ENCODE data around the gene COL4A2.
"Not testable (repeated sequence)": the region's sequence is repeated elsewhere in the genome, so short reads cannot be mapped to it uniquely, and the experiment has no call there.

COL4A2 gene

GRCh38 chr13:110306340-110306959 is 634 bp upstream of the COL4A2 start:
- Mint-ChIP-seq H3K4me3 (no peak overlapping the region), H3K4me1 (peaks cover 6% of the 10 kb centered on the region), H3K9me3 (no peaks in the 10 kb centered on the region), H3K27ac (no peak overlapping the region), H3K36me3 (no peaks in the 10 kb centered on the region)
- no peak for DNase-seq (ENCODE audit: low spot score in 2 of 2)
- ATAC-seq: no peak

GRCh38 chr13:110307767-110308655 is 927 bp downstream of the COL4A2 start:
- no peak for ATAC-seq
- no peaks in the 10 kb centered on the region for H3K36me3 Mint-ChIP-seq
- no peak for DNase-seq (ENCODE audit: low spot score in 2 of 2)
- no peak overlapping the region for H3K27ac Mint-ChIP-seq
- no peaks in the 10 kb centered on the region for H3K9me3 Mint-ChIP-seq
- peaks cover 6% of the 10 kb centered on the region for H3K4me1 Mint-ChIP-seq
- H3K4me3 Mint-ChIP-seq: no peak overlapping the region

- no peak for DNase-seq (ENCODE audit: low spot score in 2 of 2)
- Mint-ChIP-seq H3K9me3 (no peaks in the 10 kb centered on the region), H3K36me3 (no peaks in the 10 kb centered on the region), H3K4me1 (peaks cover 6% of the 10 kb centered on the region), H3K27ac (no peak overlapping the region), H3K4me3 (no peak overlapping the region)
- no peak for ATAC-seq
Observed at GRCh38 chr13:110308656-110309359, 1.7 kb downstream of the COL4A2 start.

GRCh38 chr13:110309661-110310524 is 2.8 kb downstream of the COL4A2 start:
- Mint-ChIP-seq H3K4me3 (no peak overlapping the region), H3K4me1 (peaks cover 6% of the 10 kb centered on the region), H3K9me3 (no peaks in the 10 kb centered on the region), H3K27ac (no peak overlapping the region), H3K36me3 (no peaks in the 10 kb centered on the region)
- DNase-seq (ENCODE audit: low spot score in 2 of 2): no peak
- ATAC-seq: no peak

GRCh38 chr13:110310541-110311442 is 3.7 kb downstream of the COL4A2 start:
- Mint-ChIP-seq H3K9me3 (no peaks in the 10 kb centered on the region), H3K4me3 (no peak overlapping the region), H3K36me3 (no peaks in the 10 kb centered on the region), H3K27ac (no peak overlapping the region), H3K4me1 (peaks cover 6% of the 10 kb centered on the region)
- ATAC-seq: no peak
- no peak for DNase-seq (ENCODE audit: low spot score in 2 of 2)

- H3K27ac Mint-ChIP-seq: no peak overlapping the region
- H3K36me3 Mint-ChIP-seq: no peaks in the 10 kb centered on the region
- DNase-seq (ENCODE audit: low spot score in 2 of 2): no peak
- H3K9me3 Mint-ChIP-seq: no peaks in the 10 kb centered on the region
- ATAC-seq: no peak
- no peak overlapping the region for H3K4me3 Mint-ChIP-seq
- H3K4me1 Mint-ChIP-seq: peaks cover 6% of the 10 kb centered on the region
Observed at GRCh38 chr13:110311443-110312338, 4.6 kb downstream of the COL4A2 start.

- no peaks in the 10 kb centered on the region for H3K36me3 Mint-ChIP-seq
- no peak for DNase-seq (ENCODE audit: low spot score in 2 of 2)
- H3K4me3 Mint-ChIP-seq: no peak overlapping the region
- H3K9me3 Mint-ChIP-seq: no peaks in the 10 kb centered on the region
- no peak overlapping the region for H3K27ac Mint-ChIP-seq
- peaks cover 6% of the 10 kb centered on the region for H3K4me1 Mint-ChIP-seq
- ATAC-seq: no peak
Observed at GRCh38 chr13:110312339-110313031, 5.4 kb downstream of the COL4A2 start.

- H3K36me3 Mint-ChIP-seq; DNase-seq (ENCODE audit: low spot score in 2 of 2); H3K4me3 Mint-ChIP-seq; ATAC-seq; H3K9me3 Mint-ChIP-seq; H3K4me1 Mint-ChIP-seq; H3K27ac Mint-ChIP-seq: not testable (repeated sequence)
Observed at GRCh38 chr13:110313261-110313660, 6.2 kb downstream of the COL4A2 start.

- DNase-seq (ENCODE audit: low spot score in 2 of 2); H3K36me3 Mint-ChIP-seq; ATAC-seq; H3K4me3 Mint-ChIP-seq; H3K27ac Mint-ChIP-seq; H3K9me3 Mint-ChIP-seq; H3K4me1 Mint-ChIP-seq: not testable (repeated sequence)
Observed at GRCh38 chr13:110313733-110314132, 6.6 kb downstream of the COL4A2 start.

- H3K4me1 Mint-ChIP-seq: no peaks in the 10 kb centered on the region
- no peak overlapping the region for H3K27ac Mint-ChIP-seq
- no peaks in the 10 kb centered on the region for H3K9me3 Mint-ChIP-seq
- H3K36me3 Mint-ChIP-seq: no peaks in the 10 kb centered on the region
- ATAC-seq (no peak), DNase-seq (ENCODE audit: low spot score in 2 of 2) (no peak)
- H3K4me3 Mint-ChIP-seq: no peak overlapping the region
Observed at GRCh38 chr13:110314516-110315245, 7.6 kb downstream of the COL4A2 start.

GRCh38 chr13:110316196-110316595 is 9.1 kb downstream of the COL4A2 start:
- Mint-ChIP-seq H3K27ac (no peak overlapping the region), H3K9me3 (no peaks in the 10 kb centered on the region), H3K4me1 (no peaks in the 10 kb centered on the region), H3K4me3 (no peak overlapping the region), H3K36me3 (no peaks in the 10 kb centered on the region)
- ATAC-seq (no peak), DNase-seq (ENCODE audit: low spot score in 2 of 2) (no peak)

- Mint-ChIP-seq H3K36me3 (no peaks in the 10 kb centered on the region), H3K27ac (no peak overlapping the region), H3K9me3 (no peaks in the 10 kb centered on the region), H3K4me3 (no peak overlapping the region), H3K4me1 (no peaks in the 10 kb centered on the region)
- DNase-seq (ENCODE audit: low spot score in 2 of 2): no peak
- ATAC-seq: no peak
Observed at GRCh38 chr13:110317093-110317492, 10.0 kb downstream of the COL4A2 start.

Data from stimulated activated effector memory CD8-positive, alpha-beta T cell treated with anti-CD3 and anti-CD28 coated beads, Interleukin-12 subunit alpha, Interleukin-12 subunit beta, amount 100 ng/mL, for 72 hours (primary cell).